Measurements from ENCODE around the gene MRPL55.
A peak's percentile ranks its signal among the peaks of the same experiment; 100 is the strongest.

Gene MRPL55

GRCh38 chr1:228147151-228147693 is 38.1 kb upstream of the MRPL55 start:
- ATAC-seq: no peak

- ATAC-seq: no peak
Observed at GRCh38 chr1:228146417-228147150, 37.5 kb upstream of the MRPL55 start.

GRCh38 chr1:228145463-228146416 is 36.6 kb upstream of the MRPL55 start:
- no peak for ATAC-seq

- no peak for ATAC-seq
Observed at GRCh38 chr1:228144993-228145343, 35.9 kb upstream of the MRPL55 start.

DNA sequence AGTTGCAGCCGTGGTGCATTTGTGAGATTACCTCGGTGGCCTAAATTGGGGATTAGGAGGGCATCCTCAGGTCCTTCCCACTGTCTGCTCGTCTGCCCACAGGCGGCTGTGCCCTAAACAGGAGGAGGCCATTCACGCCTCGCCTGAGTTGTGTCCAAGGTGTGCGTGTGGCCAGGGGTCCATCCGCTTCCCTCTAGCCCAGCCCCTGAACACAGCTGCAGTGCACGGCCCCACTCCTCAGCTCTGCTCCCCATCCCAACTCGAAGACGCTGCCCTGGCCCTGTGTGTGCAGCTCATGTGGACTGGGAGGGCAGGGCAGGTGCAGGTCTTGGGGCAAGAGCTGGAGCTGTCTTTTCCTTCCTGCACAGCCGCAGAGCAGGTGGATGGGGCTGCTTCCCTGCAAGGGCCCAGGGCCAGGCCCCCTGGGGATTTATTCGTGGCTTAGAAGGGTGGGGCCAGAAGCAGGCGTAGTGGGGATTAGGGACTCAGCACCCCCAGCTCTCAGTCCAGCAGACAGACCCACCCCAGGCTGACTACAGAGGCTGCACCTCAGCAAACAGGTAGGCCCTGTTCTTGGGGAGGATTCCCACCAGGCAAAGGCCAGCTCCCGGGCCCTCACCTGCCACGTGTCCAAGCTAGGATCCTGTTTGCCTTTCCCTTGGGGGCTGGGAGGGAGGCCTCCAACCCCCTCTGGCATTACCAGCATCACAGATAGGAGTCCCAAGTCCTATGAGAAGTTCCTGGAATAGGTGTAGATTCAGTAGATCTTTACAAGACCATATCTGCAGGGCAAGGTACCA is 35.3 kb upstream of the MRPL55 start:
- no peak for ATAC-seq

DNA sequence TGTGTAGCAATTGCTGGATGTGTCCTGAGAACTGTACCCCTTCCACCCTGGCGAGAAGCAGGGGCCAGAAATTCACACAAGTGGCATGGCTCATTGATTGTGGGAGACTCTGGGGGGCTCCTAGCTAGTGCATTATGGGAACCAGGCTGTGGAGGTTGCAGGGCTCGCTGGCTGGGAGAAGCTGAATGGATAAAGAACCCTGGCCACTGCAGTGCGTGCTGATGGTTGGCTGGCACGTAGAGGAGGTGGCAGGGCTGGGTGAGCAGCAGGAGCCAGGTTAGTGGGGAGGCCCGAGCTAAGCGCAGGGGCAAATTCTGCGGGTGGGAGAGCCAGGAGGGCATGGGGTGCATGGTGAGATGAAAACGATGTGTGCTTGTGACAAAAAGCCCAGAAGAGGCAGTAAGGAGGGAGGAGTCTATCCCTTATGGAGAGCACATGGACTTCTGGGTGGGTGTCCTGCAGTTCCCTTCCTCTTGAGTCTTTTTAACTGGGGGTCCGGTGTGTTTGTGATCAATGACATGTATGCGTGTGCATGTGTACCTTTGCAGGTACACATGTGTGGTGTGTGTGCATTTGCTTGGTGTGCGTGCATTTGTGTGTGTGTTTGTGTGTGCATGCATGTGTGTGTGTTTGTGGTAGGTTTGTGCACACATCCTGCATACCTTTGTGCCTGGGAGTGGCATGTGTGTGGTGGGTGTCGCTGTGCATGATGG is 34.5 kb upstream of the MRPL55 start:
- ATAC-seq: no peak

GRCh38 chr1:228142701-228143136 is 33.6 kb upstream of the MRPL55 start:
- no peak for ATAC-seq

- no peak for ATAC-seq
Observed at GRCh38 chr1:228142155-228142691, 33.1 kb upstream of the MRPL55 start.

DNA sequence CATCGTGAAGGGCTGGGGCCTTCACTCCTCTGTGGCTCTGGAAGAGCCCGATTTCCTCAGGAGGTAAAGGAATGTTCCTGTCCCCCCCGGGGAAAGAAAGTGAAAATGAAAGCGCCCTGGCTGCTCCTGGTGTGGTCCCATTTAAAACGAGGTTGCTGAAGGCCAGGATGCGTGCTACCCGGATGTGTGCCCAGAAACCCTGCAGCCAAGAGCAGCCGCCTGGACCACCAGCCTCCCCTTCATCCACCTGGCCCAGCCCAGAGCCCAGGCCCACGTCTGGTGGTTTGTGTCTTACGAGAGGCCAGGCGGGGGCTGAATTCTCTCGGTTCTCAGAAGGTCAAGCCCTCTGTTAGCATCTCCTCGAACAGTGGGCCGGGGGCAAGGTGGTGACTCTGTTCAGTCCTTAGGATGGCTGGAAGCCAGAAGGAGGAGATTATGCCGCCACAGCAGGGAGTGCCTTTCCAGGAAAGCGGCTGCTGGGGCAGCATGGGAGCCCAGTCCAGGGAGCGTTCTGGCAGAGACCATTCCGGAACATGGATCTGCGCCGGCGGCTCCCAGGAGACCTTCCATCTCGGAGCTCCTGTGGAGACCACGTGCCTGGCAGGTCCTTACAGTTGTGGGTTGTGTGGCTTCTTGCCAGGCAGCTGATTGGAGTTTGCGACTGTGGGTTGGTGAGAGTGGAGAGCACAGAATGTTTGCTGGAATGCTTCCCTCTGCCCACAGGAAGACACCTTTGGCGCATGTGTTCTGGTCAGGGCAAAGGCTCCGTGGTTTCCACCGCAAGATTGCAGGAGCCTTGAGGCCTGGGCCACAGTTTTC is 32.3 kb upstream of the MRPL55 start:
- ATAC-seq: no peak

DNA sequence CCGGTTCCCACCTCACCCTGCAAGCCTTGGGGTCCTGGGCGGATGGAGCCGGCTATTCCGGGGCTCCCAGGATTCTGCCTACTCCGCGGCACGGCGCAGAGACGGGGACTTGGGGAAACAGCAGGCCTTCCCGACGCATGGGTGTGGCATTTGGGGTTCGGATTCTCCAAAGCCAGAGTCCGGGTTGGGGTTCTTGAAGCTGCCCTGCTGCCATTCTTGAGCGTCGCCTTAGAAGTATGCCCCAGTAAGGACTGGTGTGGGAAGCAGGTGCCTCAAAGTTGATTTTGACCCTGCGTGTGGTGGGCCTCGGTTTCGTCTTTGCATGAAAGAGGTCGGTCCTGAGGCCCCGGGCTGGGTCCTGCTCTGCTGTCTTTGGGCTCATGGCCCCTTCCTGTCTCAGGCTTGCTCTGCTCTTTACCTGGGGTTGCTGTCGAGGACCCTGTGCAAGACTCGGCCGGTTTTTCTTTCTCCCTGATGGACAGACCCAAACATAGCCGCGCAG is 31.7 kb upstream of the MRPL55 start:
- no peak for ATAC-seq

- peak; percentile 90 to 93 for ATAC-seq
Observed at GRCh38 chr1:228139931-228140723, 31.0 kb upstream of the MRPL55 start, which contains the start of gene GUK1. Gene GUK1, plus strand, starts transcription at chr1:228140279. Its CDS starts 24 bp downstream, at chr1:228140303.

- ATAC-seq: no peak
Observed at GRCh38 chr1:228139406-228139930, 30.4 kb upstream of the MRPL55 start.

GRCh38 chr1:228136901-228137300 is 27.8 kb upstream of the MRPL55 start:
- ATAC-seq: no peak

- ATAC-seq: no peak
Observed at GRCh38 chr1:228134591-228134990, 25.5 kb upstream of the MRPL55 start.

GRCh38 chr1:228131766-228132165 is 22.7 kb upstream of the MRPL55 start:
- ATAC-seq: no peak

DNA sequence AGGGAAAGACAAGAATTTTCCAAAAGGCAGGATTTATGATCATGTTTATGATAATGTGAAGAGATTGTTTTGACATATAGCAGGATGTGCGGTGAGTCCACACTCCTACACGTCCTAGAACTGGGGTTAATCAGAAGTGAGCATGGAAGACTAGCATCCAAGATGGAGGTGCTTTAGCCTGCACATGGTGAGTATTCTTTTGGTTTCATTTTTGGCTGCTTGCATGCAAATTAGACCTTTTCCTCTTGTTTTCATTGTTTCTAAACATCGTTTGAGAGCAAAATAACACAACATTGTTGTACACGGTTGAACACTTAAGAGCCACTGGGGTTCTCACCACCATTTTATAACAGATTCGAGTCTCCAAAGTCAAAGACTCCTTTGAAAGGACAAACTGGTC is 16.1 kb upstream of the MRPL55 start:
- ATAC-seq: no peak

- ATAC-seq: no peak
Observed at GRCh38 chr1:228123505-228123904, 14.4 kb upstream of the MRPL55 start.

DNA sequence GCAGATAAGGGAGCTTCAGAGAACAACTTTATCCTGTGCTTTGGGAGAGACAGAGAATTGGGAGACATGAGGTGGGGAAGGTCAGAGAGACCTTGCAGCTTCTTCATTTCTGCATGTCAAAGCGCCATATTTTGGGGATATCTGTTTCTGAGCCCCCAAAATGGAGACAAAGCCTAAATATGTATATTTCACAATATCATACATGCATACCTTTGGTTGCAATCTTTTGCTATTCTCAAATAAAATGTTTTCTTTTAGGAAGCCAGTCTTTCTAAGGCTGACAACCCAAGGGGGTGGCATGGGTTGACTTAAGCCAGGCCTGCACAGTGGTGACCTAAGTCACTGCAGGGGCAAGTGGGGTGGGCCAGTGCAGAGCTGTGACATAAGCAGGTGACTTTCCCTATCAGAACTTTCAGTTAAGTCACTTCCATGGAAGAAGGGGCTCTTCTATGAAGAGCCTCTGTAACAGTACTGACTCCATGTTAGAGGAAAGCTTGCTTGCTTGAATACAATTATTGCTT is 13.9 kb upstream of the MRPL55 start:
- no peak for ATAC-seq

- peak; percentile 25 to 36 for ATAC-seq
Observed at GRCh38 chr1:228120857-228121489, 11.9 kb upstream of the MRPL55 start.

Measured in activated CD4-positive, CD25-positive, alpha-beta regulatory T cell treated with anti-CD3 and anti-CD28 coated beads, Interleukin-2, amount 50 U/mL, for 24 hours (primary cell).